Stimulated activated CD4-positive, alpha-beta T cell treated with anti-CD3 and anti-CD28 coated beads, TNF-alpha, amount 100 ng/mL, for 48 hours (primary cell): ENCODE data around the gene ZBTB7B.

ENCODE experiments used
- DNase-seq, 3 donors: peaks; one replicate each; pipeline ENCODE4 v3.0.0-alpha.2; 2020; ENCODE audit warnings: low read depth in 3 of 3

Gene ZBTB7B

DNA sequence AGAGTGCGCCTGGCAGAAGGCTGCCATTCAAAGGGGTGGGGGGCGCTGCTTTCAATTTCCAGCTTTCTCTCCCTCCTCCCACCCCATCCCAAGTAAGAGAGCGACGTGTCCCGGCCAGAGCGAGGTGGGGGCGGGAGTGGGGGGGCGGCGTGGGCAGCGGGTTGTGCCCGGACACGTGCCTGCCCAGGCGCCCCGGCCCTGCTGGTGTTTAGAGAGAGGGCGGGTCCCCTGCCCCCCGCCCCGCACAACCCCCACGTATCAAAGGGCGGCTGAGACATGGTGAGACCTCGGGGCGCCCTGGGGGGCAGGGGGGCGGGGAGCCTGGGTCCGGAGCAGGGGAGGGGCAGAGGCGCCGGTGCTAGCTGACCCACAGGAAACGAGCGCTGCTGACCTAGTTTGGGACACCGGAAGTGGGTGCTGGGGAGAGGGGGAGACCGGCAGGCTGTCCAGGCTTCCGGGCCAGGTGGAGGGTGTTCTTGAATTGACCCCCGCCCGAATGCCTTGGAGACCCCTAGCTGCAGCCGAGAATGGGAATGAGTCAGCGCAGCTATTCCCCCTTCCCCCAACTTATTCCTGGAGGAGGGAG is 1.3 kb downstream of the ZBTB7B start:
- DNase-seq, result no peak

DNA sequence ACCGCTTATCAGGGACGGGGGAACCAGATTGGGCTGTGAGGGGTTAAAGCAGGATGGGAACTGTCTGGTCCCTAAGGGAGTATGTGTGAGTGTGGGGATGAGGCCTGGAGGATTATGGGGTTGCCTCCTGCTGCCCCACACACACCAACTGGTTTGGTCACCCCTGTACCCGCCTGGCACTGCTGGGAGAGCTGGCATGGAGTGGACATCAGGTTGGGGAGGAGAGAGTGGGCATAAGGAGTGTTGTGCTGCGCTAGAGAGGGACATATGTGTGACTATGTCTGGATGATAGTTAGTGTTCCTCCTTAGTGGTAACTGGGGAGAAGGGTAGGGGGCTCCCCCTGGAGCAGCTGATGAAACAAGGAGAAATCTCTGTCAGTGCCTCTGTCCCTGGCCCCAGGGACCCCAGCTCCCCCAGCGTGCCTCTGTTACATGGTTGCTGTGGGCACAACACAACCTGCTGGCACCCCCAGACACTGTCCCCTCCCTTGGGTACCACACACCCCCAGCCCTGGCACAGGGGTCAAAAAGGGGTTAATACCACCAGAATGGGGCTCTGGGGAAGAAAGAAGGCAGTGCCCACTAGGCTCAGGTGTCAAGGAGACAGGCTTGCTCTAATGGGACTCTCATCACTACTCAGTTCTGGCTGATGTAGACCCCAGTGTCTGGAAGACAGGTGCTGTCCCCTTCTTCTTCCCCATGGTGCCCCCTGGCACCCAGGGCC is 1.9 kb downstream of the ZBTB7B start:
- DNase-seq, result no peak

DNA sequence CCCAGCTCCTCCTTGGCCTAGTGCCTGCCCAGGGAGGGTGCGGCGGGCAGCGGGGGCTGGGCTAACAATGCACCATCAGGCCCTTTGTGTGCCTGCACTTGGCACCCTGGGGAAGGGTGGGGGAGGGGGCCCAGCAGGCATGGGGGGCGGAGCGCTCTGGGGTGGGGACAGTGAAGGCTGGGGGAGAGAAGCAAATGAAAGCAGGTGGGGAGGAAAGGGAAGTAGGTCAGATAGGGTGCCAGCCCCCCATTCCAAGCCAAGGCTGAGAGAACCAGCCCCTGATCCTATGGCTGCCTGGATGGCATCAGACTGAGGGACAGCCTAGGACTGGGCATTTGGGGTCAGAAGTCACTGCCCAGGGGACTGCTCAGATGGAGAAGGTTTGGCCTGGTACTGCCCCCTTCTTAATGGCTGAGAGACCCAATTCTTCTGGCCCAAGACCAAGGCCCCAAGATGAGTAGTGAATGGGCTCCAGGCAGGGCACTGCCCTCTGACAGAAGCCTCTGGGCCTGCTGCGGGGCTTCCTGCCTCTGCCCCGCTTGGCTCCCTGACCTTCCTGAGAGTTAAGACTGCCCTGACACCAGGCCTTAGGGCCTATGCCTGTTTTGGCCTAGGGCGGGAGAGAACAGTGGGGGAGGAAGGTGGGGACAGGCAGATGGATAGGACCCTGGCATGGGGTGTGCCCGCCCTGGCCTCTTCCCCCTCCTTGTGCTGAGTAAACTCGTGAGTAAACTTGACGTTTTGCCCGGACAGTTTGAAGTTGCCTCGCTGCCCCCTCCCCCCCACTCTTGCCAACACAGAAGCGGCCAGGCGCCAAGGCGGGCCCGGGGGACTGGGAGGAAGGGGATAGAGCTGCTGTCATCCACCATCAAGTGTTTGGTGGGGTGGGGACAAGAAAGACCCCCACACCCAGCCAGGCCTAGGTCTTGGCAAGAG is 2.7 kb downstream of the ZBTB7B start:
- no peak for DNase-seq

DNA sequence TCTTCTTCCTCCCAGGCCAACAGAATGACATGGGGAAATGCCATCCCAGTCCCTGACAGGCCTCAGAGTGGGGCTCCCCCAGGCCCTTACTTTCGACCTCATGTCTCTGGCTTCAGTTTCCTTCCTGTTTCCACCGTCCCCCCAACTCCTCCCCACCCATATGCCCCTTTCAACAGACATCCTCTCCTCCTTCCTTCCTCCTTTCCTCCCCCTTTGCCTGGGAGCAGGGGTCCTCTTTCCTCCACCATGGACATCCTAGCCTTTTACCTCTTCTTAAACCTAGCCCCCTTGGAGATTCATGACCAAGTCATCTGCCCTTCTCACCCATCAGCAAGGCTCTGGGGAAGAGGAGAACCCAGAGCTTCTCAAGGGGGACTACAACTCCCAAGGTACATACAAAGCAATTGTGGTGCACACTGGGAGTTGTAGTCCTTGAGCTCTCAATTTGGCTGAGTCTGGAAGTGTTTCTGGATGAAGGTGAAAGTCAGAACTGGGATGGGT is 4.0 kb downstream of the ZBTB7B start:
- no peak for DNase-seq

DNA sequence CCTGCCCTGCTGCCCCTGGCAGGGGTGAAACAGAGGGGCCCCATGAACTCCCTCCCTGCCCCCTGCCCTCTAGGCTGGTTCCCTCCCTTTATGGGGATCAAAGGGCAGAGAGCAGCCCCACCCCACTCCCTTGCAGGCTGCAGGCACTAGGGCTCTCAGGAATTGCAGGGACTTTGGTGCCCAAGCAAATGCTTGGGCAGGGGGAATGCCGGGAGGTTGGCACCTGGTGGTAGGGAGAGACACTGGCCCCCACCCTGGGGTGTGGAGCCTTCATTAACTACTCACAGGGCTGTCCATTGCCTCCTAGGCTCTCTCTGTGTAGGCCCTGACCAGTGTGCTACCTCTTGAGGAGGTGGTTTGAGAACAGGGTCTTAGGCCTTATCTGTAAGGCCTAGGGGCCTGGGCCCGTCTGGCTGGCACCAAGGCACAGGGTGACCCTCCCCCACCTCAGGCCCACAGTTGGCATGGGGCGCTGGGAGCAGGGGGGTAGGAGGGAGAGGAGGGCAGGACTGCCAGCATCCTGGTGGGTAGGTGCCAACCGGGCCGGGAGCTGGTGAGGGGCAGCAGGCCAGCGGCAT is 4.7 kb downstream of the ZBTB7B start:
- no peak for DNase-seq

DNA sequence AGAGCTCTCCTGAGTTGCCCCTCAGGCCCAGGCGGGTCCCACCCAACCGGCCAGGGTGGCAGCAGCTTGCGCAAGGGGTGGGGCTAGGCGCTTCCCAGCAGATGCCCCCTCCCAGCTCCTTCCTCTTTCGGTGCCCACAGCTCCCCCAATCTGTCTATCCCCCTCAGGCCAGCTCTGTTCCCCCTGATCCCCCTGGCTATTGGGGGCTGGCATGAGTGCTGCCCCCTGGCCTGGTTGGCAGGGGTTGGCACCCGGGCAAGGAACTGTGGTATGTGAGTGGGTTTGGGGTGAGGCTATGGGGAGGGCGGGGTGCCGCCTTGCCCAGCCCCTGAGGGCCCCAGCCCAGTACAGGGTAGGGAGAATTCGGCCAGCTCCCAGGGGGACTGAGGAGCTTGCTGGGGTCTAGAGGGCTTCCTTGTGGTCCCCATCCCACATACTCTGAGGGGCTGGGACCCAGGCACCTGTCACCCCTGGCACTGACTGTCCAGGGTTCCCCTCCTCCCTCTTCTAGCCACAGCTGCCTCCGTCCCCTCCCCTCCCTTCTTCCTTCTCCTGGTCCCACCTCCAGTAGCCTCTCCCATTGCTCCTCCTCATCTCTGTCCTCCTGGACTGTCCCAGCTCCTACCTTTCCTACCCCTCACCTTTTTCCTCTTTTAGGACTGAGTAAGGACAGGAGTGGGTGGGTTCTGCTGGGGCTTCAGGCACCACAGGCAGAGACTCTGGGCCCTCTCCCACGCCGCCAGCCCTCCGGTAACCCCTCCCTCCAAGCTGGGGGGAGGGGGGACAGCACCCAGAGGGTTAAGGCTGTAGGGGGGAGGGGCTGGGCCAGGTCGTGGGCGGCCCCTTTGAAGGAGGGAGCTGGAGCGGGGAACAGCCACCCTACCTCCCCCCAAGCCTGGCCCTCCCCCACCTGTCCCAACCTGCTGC is 5.7 kb downstream of the ZBTB7B start:
- peak; percentile 61 to 92 (median 64) for DNase-seq

DNA sequence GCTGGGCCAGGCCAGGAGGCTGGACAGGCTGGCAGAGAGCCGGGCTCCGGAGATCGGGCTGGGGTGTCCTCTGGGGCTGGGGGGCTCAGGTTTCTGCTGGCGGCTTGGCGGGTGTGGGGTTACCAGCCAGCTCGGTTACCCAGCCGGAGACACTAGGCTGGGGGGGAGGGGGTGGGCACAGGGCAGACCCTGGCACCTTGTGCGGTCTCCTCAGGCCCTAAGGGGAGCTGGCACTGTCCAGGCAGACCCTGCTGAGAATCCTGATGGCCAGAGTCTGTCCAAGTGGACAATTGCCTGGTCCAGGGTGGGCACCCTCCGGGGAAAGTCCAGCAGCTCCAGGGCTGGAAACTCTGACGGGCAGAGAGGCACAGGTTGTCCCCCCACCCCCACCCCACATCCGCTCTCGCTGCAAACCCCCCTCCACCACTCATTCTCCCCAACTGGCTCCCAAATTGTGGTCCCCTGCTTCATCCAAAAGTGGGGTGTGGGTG is 6.7 kb downstream of the ZBTB7B start:
- DNase-seq, result no peak

DNA sequence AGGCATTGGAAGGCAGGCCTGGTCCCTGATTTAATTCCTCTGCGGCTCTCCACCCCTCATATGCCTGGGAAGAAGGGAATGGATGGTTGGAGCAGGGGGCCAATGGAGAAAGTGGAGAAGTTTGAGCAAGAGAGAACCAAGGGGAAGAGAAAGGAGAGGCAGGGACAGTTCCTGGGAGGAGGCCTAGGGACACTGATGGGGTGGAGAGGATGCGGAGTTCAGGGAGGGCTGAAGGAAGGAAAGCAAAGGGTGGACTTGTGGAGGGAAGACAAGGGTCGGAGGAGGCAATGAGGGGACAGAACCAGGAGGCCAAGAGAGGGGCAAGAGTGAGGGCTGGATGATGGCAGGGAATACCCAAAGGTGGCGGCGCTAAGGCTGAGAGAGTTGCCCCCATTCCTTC is 7.1 kb downstream of the ZBTB7B start:
- DNase-seq, result no peak

DNA sequence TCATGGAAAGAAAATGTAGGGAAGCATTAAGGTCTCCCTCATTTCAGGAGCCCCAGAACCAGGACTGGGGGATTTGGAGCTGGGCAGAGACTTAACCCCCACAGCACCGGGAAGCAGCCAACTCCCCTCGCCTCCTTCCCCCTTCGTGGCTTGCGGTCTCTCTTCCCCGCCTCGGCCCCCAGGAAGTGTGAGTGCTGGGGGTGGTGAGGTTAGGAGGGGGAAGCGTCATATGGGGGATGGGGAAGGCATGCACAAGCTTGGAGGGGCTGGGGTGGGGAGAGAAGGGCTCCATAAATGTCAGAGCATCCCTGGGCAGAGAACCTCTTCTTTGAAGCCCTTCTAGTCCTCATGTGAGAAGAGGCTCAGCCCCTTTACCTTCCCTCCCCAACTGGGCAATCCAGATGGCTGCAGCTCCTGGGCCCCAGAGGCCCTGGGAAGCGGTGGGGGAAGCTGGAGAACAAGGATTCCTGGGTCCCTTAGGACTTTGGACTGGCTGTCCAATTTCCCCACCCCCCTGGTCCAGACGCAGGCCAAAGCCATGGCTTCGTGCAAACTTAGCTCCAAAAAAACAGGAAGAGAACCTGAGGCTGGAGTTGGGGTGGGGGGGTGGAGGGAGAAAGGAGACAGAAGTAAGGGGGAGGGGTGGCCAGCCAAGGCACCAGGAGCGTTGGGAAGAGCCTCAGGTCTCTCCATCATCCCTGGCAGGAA is 7.8 kb downstream of the ZBTB7B start:
- no peak for DNase-seq

DNA sequence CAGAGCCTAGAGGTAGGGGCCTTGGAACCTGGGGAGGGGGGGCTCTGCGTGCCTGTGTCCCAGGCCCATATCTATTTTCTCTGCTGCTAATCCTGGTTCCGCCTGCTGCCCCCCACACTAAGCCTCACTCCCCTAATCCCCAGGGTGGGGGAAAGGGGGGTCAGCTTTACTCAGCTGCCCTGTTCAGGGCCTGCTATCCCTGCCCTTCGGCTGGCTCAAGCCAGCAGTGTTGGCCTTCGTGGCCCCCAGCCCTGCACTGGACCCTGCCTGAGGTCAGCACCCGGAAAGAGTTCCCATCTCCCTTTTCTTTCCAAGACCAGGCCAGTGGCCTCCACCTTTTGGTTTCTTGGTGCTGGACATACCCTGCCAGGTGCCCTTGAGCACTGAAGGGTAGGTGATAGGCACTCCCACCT is 8.4 kb downstream of the ZBTB7B start:
- DNase-seq, result no peak

DNA sequence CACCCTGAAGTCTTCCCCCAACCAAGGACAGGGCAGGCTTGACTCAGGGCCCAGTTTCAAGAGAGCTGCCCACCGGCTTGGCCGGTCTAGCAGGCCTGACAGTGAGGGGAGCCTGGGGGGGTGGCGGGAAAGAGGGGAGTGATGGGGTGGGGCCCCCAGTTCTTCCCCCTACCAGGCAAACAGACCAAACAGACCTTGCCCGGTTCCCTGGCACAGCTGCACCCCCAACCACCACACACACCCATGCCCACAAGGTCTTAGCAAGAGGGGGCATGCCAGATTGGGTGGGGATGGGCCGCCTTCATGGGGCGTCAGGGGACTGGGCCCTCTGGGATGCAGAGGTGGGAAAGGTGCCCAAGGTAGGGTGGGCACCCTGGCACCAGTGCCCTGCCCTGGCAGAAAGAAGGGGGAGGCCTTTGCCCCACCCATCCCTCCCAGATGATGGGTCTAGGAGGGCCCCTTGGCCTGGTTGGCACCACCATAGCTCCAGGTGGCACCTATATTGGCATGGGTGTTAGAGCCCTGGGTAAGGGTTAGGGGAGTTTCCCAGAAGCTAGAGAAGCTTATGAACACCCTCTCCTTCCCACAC is 8.9 kb downstream of the ZBTB7B start:
- DNase-seq, result no peak

DNA sequence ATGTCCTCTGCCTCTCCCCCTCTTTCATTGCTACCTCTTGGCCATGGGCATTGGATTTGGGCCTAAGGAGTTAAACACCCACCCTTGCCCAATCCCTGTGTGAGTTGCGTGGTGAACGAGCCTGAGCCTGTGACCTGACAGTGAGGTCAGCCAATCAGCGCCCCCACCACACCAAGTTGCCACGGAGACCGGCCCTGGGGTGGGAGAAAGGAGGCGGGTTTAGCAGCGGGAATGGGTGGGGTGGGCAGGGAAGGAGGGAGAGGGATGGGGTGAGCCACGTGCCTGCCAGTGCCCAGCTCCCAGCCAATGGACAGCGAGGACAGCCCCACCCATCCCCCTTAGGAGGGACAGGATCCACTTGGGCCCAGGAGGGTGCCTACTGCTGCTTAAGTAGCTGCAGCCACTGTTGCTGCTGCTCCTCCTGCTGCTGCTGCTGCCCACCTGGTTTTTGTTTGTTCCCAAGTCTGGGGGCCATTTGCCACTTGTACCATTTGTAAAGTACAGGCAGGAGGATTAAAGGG is 9.5 kb downstream of the ZBTB7B start:
- DNase-seq, result no peak

DNA sequence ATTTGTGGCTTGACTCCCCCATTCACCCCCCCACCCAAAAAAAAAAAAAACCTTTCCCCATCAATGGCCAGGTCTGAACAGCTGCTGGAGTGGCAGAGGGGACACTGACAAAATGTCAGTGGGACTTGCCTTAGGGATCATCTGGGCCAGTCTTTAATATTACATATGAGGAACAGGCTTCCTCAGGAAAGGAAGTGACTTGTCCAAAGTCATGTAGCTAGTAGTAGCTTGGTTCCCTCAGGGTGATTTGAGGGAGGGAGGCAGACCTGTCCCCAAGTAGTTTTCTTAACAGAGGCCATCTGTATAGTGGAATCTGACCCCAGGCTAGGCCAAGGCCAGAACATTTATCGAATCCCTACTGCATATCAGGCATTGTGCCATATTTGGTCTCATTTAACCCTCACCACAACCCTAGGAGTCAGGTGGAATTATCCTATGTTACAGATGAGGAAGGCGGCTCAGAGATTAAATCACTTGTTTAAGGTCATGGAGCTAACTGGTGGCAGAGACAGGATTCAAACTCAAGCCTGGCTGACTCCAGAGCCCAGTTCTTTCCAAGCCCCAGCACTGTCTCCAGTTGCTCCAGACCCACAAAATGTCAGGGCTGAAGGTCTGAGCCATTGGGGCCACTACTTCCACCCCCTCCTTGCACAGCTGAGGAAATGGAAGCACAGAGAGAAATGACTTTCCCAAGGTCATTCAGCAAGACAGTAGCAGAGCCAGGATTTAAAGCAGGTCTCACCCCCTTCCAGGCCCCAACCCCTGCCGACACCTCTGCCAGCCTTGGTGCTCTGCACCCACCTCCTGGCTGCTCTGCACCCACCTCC is 10.4 kb downstream of the ZBTB7B start:
- no peak for DNase-seq

DNA sequence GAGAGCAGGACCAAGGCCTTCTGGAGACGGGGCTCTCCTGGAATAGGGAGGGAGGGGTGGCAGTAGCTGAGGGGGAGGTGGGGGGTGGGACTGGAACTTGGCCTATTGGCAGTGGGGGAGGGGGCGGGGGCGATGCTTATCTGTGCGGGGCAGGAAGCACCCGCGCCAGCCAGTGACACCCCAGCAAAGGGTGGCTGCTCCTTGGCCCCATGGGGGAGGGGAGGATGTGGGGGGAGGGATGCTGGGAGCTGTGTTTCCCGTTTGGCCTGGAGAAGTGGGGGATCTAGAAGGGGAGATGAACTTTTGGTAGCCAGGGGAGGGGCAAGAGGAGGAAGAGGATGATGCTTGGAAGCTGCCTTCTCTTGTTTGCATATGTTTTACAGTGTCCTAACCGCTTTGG is 11.0 kb downstream of the ZBTB7B start:
- no peak for DNase-seq

DNA sequence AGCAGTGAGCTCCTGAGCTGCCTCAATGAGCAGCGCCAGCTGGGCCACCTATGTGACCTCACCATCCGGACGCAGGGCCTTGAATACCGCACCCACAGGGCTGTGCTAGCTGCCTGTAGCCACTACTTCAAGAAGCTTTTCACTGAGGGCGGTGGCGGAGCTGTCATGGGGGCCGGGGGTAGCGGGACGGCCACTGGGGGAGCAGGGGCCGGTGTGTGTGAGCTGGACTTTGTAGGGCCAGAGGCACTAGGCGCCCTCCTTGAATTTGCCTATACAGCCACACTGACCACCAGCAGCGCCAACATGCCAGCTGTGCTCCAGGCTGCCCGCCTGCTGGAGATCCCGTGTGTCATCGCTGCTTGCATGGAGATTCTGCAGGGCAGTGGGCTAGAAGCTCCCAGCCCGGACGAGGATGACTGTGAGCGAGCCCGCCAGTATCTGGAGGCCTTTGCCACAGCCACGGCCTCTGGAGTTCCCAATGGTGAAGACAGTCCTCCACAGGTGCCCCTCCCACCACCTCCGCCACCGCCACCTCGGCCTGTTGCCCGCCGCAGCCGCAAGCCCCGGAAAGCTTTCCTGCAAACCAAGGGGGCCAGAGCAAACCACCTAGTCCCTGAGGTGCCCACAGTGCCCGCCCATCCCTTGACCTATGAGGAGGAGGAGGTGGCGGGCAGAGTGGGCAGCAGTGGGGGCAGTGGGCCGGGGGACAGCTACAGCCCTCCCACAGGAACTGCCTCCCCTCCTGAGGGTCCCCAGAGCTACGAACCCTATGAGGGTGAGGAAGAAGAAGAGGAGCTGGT is 12.3 kb downstream of the ZBTB7B start:
- DNase-seq, result no peak

DNA sequence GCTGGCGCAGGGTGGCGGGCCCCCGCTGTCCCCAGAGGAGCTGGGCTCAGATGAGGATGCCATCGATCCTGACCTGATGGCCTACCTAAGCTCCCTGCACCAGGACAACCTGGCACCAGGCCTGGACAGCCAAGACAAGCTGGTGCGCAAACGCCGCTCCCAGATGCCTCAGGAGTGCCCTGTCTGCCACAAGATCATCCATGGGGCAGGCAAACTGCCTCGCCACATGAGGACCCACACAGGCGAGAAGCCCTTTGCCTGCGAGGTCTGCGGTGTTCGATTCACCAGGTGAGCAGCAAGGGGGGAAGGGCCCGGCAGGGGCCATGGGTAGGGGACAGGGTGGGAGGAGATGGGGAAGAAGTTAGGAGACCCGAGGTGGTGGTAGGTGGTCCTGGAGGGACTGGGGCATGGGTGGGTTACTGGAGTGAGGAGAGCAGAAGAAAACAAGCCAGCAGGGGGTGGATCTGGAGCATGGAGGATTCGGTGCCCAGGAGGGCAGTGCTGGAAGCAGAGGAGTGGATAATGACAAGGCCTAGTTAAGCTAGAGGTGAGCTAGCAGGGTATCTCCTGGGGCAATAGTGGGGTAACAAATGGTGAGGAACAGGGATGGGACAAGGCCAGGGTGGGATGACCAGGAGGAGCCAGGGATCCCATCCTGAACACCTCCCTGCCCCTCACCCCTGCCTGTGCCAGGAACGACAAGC is 13.1 kb downstream of the ZBTB7B start:
- no peak for DNase-seq

DNA sequence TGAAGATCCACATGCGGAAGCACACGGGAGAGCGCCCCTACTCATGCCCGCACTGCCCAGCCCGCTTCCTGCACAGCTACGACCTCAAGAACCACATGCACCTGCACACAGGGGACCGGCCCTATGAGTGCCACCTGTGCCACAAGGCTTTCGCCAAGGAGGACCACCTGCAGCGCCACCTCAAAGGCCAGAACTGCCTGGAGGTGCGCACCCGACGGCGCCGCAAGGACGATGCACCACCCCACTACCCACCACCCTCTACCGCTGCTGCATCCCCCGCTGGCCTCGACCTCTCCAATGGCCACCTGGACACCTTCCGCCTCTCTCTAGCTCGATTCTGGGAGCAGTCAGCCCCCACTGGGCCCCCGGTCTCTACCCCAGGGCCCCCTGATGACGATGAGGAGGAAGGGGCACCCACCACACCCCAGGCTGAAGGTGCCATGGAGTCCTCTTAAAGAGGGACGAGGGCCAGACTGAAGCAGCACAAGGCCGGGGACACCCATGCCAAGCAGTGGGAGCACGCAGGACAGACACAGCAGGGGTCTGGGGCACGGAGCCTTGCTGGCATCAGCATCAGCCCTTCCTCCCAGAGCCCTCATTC is 13.7 kb downstream of the ZBTB7B start:
- DNase-seq, result no peak
